ENCODE results near the gene TFB1M.
A peak's percentile ranks its signal among the peaks of the same experiment; 100 is the strongest.
"Not testable (repeated sequence)": the region's sequence is repeated elsewhere in the genome, so short reads cannot be mapped to it uniquely, and the experiment has no call there.

The TFB1M gene

DNA sequence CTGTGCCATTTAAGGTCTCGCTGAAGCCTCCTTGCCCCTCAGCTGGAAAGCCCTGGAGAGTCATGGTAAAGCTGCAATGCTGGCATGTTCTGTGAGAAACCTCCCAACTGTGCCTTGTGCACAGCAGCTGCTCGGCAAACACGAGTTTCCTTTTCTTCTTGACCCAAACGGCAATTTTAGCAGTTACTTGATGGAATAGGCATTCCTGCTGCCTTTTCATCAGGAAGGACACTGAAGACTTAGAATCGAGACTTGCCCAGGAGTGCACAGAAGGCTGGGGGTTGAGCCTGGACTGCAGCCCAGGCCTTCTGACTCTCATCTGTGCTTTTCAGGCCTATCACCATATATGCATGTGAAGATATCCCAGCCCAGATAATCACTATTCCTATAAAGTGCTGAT is 79.2 kb downstream of the TFB1M start:
- no peak for DNase-seq (ENCODE audit: low read depth)
- TF ChIP-seq, protein P1, sequence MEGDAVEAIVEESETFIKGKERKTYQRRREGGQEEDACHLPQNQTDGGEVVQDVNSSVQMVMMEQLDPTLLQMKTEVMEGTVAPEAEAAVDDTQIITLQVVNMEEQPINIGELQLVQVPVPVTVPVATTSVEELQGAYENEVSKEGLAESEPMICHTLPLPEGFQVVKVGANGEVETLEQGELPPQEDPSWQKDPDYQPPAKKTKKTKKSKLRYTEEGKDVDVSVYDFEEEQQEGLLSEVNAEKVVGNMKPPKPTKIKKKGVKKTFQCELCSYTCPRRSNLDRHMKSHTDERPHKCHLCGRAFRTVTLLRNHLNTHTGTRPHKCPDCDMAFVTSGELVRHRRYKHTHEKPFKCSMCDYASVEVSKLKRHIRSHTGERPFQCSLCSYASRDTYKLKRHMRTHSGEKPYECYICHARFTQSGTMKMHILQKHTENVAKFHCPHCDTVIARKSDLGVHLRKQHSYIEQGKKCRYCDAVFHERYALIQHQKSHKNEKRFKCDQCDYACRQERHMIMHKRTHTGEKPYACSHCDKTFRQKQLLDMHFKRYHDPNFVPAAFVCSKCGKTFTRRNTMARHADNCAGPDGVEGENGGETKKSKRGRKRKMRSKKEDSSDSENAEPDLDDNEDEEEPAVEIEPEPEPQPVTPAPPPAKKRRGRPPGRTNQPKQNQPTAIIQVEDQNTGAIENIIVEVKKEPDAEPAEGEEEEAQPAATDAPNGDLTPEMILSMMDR (IDR thresholded peaks at IDR 0.05; ENCODE audit: control insufficient read depth, insufficient read depth, low read depth, low read length, missing control alignments): no peak
- no peak overlapping the region for H3K4me3 ChIP-seq (ENCODE audit: control insufficient read depth, low read depth, low read length)

DNA sequence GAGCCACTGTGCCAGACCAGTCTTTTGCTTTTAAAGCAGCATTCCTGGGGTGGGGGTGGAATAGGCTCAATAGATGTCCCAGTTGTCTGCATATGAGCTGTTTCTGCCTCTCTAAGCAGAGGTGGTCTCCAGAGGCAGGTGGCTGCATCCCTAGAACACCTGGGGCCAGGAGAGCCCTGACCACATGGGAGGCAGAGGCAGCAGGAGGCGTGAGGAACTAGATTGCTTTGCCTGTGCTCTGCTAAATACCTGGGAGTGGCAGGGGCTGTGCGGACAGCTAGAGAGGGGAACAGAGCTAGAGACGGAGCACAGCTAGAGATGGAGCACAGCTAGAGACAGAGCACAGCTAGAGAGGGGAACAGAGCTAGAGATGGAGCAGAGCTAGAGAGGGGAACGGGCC is 79.6 kb downstream of the TFB1M start:
- TF ChIP-seq, protein P1 (IDR thresholded peaks at IDR 0.05; ENCODE audit: control insufficient read depth, insufficient read depth, low read depth, low read length, missing control alignments): no peak

DNA sequence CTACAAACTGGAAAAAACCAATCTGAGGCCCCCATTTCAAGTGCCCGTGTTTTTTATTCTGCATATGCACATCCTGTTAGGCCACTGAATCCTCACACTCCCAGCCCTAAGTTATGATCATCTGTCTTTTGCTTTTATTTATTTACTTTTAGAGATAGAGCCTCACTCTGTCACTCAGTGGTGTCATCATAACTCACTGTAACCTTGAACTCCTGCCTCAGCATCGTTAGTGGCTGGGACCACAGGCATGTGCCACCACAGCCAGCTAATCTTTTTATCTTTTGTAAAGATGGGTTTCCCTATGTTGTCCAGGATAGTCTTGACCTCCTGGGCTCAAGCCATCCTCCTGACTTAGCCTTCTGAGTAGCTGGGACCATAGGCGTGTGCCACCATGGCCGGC is 80.1 kb downstream of the TFB1M start:
- no peak for DNase-seq (ENCODE audit: low read depth)
- H3K4me3 ChIP-seq (ENCODE audit: control insufficient read depth, low read depth, low read length): no peak overlapping the region
- TF ChIP-seq, protein P1 (IDR thresholded peaks at IDR 0.05; ENCODE audit: control insufficient read depth, insufficient read depth, low read depth, low read length, missing control alignments): no peak

More for the DNA sequence above, 79.6 kb downstream of the TFB1M start:
- H3K4me3 ChIP-seq (ENCODE audit: control insufficient read depth, low read depth, low read length): no peak overlapping the region
- no peak for DNase-seq (ENCODE audit: low read depth)

DNA sequence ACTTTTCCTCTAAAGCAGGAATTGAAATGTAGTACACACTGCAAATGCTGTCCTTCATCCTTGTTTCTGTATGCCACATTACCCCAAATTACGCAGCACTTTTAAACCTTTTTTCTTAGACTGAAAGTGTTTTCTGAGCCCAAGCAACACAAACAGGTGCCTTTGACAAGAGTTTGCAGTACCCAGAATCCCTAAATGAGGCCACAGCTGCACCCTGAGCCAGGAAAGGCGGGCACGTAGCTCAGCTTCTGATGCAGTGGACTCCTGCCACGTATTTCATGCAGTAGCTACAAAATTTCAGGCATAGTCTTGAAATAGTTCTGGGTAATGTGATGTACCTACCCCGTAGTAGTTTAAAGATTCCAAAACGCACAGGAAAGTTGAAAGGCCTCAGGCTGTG is 81.4 kb downstream of the TFB1M start:
- no peak overlapping the region for H3K4me3 ChIP-seq (ENCODE audit: control insufficient read depth, low read depth, low read length)
- no peak for DNase-seq (ENCODE audit: low read depth)
- TF ChIP-seq, protein P1 (IDR thresholded peaks at IDR 0.05; ENCODE audit: control insufficient read depth, insufficient read depth, low read depth, low read length, missing control alignments): no peak

DNA sequence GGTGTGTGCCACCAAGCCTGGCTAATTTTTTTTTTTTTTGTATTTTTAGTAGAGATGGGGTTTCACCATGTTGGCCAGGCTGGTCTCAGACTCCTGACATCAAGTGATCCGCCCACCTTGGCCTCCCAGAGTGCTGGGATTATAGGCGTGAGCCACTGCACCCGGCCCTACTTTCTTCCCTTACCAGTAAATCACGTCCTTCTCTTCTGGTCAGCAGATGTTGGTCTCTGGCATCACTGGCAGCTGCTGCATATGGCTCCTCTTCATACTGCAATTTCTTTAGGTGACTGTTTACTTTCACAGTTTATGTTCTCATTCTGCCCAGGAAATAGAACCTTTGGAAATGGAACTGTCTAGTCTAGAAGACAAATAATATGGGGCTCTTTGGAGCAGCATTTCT is 83.3 kb downstream of the TFB1M start:
- H3K4me3 ChIP-seq (ENCODE audit: control insufficient read depth, low read depth, low read length); DNase-seq (ENCODE audit: low read depth): not testable (repeated sequence)

DNA sequence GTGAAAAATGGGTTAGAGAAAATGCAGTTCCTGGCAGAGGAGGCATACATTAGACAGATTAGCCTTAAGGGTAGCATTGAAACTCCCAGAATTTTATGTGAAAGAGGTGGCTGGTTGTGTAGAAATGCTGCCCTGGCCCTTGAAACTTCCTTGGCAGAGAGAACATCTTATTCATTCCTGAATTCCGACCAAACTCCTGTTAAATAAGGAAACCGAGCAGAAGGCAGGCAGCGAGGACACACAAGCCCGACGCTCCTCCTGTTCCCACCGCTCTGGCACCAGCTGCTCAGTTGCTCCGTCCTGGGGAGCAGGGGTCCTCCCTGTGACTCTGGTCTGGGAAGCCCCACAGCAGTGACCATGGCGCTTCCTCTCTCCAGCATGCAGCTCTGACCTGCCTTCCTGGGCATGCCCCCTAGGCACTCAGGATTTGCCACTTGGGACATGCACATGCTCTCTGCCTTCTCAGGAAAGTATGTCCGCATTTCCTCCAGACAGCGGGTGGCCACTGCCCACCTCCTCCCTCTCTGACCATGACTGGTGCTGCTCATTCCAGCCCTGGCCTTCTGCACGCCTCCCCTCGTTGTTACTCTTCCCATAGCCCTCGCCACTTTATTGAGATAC is 85.6 kb downstream of the TFB1M start:
- TF ChIP-seq, protein P1 (IDR thresholded peaks at IDR 0.05; ENCODE audit: control insufficient read depth, insufficient read depth, low read depth, low read length, missing control alignments): no peak
- no peak overlapping the region for H3K4me3 ChIP-seq (ENCODE audit: control insufficient read depth, low read depth, low read length)
- DNase-seq (ENCODE audit: low read depth): peak; percentile 23

DNA sequence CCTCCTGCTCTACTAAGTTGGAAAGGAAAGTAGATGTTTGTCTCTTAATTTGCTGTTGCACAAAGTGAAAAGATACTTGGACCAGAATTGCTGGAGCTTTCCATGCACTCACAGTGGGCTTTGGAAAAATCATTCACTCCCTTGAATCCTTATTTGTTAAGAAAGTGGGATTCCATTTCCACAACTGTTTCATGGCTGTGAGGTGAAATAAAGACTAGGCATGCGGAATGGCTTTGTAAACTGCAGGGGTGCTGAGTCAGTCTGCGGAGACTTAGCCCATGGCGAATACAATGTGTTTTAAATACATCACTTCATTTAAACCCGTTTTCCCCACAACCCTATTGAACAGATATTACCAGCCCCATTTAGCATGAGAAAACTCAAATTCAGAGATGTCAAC is 87.2 kb downstream of the TFB1M start:
- no peak for DNase-seq (ENCODE audit: low read depth)
- TF ChIP-seq, protein P1 (IDR thresholded peaks at IDR 0.05; ENCODE audit: control insufficient read depth, insufficient read depth, low read depth, low read length, missing control alignments): no peak
- H3K4me3 ChIP-seq (ENCODE audit: control insufficient read depth, low read depth, low read length): no peak overlapping the region
